HG02970 (cell line): ENCODE data around the gene TXNRD2.
"Not testable (repeated sequence)": the region's sequence is repeated elsewhere in the genome, so short reads cannot be mapped to it uniquely, and the experiment has no call there.

Source experiments
- ATAC-seq: cut with Tn5 transposase; IDR thresholded peaks from one replicate; pipeline ENCODE4 v1.9.1; 2021; ENCODE audit warnings: mild to moderate bottlenecking, moderate library complexity, moderate number of reproducible peaks; ENCODE audit not compliant: unreplicated experiment, low FRiP score

The TXNRD2 gene

GRCh38 chr22:19929586-19930550 is 11.8 kb downstream of the TXNRD2 start:
- ATAC-seq: no peak

GRCh38 chr22:19928207-19928606 is 13.4 kb downstream of the TXNRD2 start:
- ATAC-seq: no peak

GRCh38 chr22:19927696-19928095 is 13.9 kb downstream of the TXNRD2 start:
- no peak for ATAC-seq

- ATAC-seq: not testable (repeated sequence)
Observed at GRCh38 chr22:19926028-19926427, 15.6 kb downstream of the TXNRD2 start.

GRCh38 chr22:19923914-19924513 is 17.6 kb downstream of the TXNRD2 start:
- ATAC-seq: no peak

GRCh38 chr22:19921544-19922081 is 20.0 kb downstream of the TXNRD2 start:
- no peak for ATAC-seq

GRCh38 chr22:19919701-19920363 is 21.8 kb downstream of the TXNRD2 start:
- no peak for ATAC-seq

GRCh38 chr22:19918332-19919106 is 23.1 kb downstream of the TXNRD2 start:
- ATAC-seq: no peak

- ATAC-seq: no peak
Observed at GRCh38 chr22:19917389-19918138, 24.1 kb downstream of the TXNRD2 start.

- ATAC-seq: no peak
Observed at GRCh38 chr22:19916941-19917340, 24.7 kb downstream of the TXNRD2 start.

GRCh38 chr22:19916006-19916405 is 25.6 kb downstream of the TXNRD2 start:
- no peak for ATAC-seq

GRCh38 chr22:19915287-19915954 is 26.2 kb downstream of the TXNRD2 start:
- ATAC-seq: no peak

- no peak for ATAC-seq
Observed at GRCh38 chr22:19914201-19914943, 27.2 kb downstream of the TXNRD2 start.

- no peak for ATAC-seq
Observed at GRCh38 chr22:19913337-19913936, 28.2 kb downstream of the TXNRD2 start.

GRCh38 chr22:19912271-19912999 is 29.2 kb downstream of the TXNRD2 start:
- no peak for ATAC-seq

- ATAC-seq: no peak
Observed at GRCh38 chr22:19911540-19912270, 29.9 kb downstream of the TXNRD2 start.
